Choroid plexus epithelial cell (primary cell): ENCODE measurements around the gene CAPN14.
A peak's percentile ranks its signal among the peaks of the same experiment; 100 is the strongest.

Source experiments
- DNase-seq: peaks from one replicate; pipeline ENCODE4 v3.0.0-alpha.2; 2010; ENCODE audit warnings: low read depth
- H3K4me3 ChIP-seq: 2 replicates; pipeline ENCODE4 v1.5.1; 2011; ENCODE audit warnings: low read depth, mild to moderate bottlenecking, control low read depth, low read length, moderate library complexity
- CTCF ChIP-seq: conservative IDR thresholded peaks from 2 replicates; pipeline ENCODE4 v1.5.1; 2011; ENCODE audit warnings: low read depth, mild to moderate bottlenecking, control low read depth, inconsistent platforms, low read length, moderate library complexity

Gene CAPN14

GRCh38 chr2:31168291-31168690 is 49.0 kb downstream of the CAPN14 start:
- peak; percentile 5 for DNase-seq
- no peak for TF ChIP-seq CTCF
- no peak overlapping the region for H3K4me3 ChIP-seq

- no peak for DNase-seq
- TF ChIP-seq CTCF: no peak
- no peak overlapping the region for H3K4me3 ChIP-seq
These were observed 50.4 kb downstream of the CAPN14 start for GRCh38 chr2:31166925-31167324.

- no peak overlapping the region for H3K4me3 ChIP-seq
- TF ChIP-seq CTCF: no peak
- no peak for DNase-seq
These were observed 54.2 kb downstream of the CAPN14 start for GRCh38 chr2:31163011-31163539.

GRCh38 chr2:31161637-31162036 is 55.7 kb downstream of the CAPN14 start:
- no peak for DNase-seq
- no peak overlapping the region for H3K4me3 ChIP-seq
- TF ChIP-seq CTCF: no peak

GRCh38 chr2:31151501-31151900 is 65.8 kb downstream of the CAPN14 start:
- no peak overlapping the region for H3K4me3 ChIP-seq
- DNase-seq: no peak
- TF ChIP-seq CTCF: no peak

- TF ChIP-seq CTCF: no peak
- DNase-seq: no peak
- H3K4me3 ChIP-seq: no peak overlapping the region
These were observed 67.1 kb downstream of the CAPN14 start for GRCh38 chr2:31150120-31150670.

- no peak for TF ChIP-seq CTCF
- DNase-seq: no peak
- no peak overlapping the region for H3K4me3 ChIP-seq
These were observed 68.8 kb downstream of the CAPN14 start for GRCh38 chr2:31148514-31148913.
